Stimulated activated CD4-positive, alpha-beta T cell treated with anti-CD3 and anti-CD28 coated beads, Interleukin-12 subunit alpha, Interleukin-12 subunit beta, amount 100 ng/mL, for 24 hours (primary cell): Measurements from ENCODE around the gene TBX4.
"Not testable (repeated sequence)": the region's sequence is repeated elsewhere in the genome, so short reads cannot be mapped to it uniquely, and the experiment has no call there.

Experiments used
- DNase-seq, 2 experiments: peaks; one replicate each; pipeline ENCODE4 v3.0.0-alpha.2; 2020; ENCODE audit warnings: low read depth in 2 of 2

Gene TBX4

GRCh38 chr17:61429274-61429673 lies 22.9 kb upstream of the TBX4 start:
- DNase-seq = no peak

DNA sequence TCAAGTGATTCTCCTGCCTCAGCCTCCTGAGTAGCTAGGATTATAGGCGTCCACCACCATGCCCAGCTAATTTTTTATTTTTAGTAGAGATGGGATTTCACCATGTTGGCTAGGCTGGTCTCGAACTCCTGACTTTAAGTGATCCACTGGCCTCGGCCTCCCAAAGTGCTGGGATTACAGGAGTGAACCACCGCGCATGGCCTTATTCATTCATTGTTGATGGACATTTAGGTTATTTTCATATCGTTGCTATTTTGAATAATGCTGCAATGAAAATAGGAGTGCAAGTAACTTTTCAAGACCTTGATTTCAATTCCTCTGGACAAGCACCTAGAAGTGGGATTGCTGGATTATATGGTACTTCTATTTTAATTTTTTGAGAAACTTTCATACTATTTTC lies 22.4 kb upstream of the TBX4 start:
- not testable (repeated sequence) for DNase-seq

- DNase-seq = no peak
Measured at GRCh38 chr17:61431594-61432311, 20.5 kb upstream of the TBX4 start.

DNA sequence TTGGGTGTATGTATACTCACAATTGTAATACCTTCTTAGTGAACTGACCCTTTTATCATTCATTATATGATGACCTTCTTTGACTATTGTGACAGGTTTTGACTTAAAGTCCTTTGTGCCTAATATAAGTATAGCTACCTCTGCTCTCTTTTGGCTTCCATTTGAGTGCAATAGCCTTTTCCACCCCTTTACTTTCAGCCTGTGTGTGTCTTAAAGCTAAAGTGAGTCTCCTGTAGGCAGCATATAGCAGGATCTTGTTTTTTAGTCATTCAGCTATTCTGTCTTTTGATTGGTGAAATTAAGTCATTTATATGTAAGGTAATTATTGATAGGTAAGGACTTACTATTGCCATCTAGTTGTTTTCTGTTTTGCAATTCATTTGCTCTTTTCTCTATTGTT lies 15.9 kb upstream of the TBX4 start:
- no peak for DNase-seq

- no peak for DNase-seq
Measured at GRCh38 chr17:61436995-61437704, 15.1 kb upstream of the TBX4 start.

DNA sequence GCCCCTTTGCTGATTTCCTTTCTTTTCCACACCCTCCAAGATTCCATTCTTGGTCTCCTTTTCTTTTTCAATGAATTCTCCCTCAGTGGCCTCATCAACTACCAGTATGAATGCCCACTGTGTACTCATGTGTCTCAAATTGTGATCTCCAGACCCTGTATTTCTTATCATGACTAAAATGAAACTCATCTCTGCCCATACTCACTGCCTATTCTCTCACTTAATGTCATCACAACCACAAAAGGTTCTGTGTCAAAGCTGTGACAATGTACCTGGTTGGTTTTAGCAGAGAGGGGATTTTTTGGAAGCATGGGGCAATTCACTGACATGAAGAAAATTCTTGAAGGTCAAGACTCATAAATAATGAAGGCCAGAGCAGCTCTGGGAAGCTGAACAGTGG lies 11.5 kb upstream of the TBX4 start:
- no peak for DNase-seq

GRCh38 chr17:61441507-61441906 lies 10.7 kb upstream of the TBX4 start:
- not testable (repeated sequence) for DNase-seq

DNA sequence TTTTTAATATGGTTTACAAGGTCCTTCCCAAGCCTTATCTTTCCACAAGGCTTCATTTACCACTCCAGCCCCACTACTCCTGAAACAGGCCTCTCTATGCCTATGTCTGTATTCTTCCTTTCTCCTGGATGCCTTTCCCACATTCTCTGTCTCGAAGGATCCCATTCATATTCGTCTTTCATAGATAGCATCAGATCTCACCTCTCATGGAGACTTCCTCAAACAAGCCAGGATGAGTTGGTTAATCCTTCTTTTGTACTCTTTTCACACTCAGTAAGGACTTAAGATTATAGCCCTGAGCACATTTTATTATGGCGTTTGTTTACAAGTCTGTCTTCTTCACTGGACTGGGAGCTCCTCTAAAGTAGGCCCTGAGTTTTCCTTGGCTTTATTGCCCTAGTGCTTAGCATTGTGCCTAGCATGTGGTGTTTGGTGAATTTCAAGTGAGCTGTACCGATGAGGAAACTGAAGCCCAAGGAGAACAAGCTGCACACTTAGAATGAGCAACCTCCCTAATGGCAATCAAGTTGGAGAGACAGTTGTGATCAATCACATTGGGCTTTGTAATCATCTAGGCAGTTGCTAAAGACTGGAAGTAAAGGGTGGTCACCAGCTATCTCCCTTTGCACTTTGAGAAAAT lies 10.0 kb upstream of the TBX4 start:
- DNase-seq = no peak

GRCh38 chr17:61442878-61443474 lies 9.2 kb upstream of the TBX4 start:
- no peak for DNase-seq

DNA sequence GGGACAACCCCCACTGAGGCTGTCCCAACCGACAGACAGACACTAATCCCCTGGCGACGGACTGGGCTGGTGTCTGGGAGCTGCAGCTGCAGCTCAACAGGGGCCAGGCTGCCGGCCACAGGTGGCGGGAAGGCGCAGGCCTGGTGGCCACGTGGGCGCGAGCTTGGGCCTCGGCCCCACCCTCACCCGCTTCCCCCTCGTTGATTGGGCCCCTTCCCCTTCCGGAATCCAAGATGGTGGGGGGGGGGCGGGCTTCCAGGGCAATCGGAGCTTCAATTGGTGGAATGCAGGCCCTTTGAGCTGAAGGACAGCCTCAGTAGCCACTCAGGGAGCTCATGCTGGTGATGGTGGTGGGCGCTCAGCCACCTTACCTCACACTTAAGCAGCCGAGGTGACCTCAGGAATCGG lies 8.7 kb upstream of the TBX4 start:
- DNase-seq = no peak

DNA sequence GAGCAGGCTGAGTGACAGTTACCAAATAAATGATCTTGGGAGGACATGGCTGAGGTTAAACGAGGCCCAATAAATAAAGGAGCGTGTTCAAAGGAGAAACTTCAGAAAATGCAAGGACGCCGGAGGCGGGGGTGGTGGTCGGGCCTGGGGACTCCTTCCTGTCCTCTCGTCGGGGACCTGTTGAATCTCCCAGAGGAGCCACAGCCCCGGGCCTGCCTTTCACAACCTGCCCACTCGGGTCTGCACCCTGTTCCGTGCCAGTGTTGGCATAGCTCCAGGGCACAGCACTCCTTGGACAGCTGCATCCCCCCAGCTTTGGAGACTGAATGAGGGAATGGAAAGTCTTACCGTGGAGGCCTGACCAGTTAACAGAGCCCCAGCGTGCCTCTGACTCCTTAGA lies 8.1 kb upstream of the TBX4 start:
- DNase-seq = no peak

GRCh38 chr17:61444831-61445230 lies 7.4 kb upstream of the TBX4 start:
- no peak for DNase-seq

DNA sequence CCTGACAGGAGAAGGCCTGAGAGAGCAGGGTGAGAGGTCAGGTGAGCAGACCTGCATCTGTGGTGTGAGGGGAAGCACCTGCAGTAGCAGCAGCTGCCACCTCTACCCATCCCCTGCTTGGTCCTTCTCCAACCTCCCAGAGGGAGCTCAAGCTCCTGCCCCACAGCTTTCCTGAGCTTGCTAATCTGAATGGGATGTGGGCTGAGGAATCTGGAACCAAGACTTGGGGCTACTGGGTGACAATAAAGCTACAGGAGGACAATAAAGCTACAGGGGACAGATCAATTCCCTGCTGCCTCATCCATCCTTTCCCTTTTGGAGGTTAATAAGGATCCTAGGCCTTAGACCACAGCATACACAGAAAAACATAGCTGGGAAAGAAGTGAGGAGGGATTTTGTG lies 4.9 kb upstream of the TBX4 start:
- no peak for DNase-seq

DNA sequence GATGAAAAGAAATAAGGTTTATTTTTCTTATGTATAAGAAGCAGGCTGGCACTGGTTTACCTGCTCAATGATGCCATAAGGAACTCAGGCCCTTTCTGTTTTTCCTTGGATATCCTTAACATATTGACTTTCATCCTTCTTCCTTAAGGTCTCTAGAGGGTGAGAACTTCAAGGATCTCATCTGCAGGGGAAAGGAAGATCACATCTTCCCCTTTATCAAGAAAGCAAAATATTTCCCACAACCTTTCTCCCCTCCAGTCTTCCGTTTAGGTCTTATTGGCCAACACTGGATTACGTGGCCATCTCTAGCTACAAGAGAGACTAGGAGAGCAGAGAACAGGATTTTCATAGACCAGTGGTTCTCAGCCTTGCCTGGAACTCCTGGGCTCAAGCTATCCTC lies 4.2 kb upstream of the TBX4 start:
- DNase-seq = no peak

DNA sequence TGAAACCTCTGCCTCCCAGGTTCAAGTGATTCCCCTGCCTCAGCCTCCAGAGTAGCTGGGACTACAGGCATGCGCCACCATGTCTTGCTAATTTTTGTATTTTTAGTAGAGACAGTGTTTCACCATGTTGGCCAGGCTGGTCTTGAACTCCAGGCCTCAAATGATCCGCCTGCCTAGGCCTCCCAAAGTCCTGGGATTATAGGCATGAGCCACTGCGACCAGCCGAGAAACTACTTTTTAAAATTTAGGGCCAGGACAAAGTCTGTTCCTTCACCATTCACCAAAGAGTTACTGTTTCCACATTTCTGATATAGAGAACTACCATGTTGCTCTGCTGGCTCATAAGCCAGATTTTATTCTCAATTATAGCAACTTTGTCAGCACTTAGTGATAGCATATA lies 3.1 kb upstream of the TBX4 start:
- DNase-seq = not testable (repeated sequence)

- no peak for DNase-seq
Measured at GRCh38 chr17:61449707-61450640, 2.2 kb upstream of the TBX4 start.

DNA sequence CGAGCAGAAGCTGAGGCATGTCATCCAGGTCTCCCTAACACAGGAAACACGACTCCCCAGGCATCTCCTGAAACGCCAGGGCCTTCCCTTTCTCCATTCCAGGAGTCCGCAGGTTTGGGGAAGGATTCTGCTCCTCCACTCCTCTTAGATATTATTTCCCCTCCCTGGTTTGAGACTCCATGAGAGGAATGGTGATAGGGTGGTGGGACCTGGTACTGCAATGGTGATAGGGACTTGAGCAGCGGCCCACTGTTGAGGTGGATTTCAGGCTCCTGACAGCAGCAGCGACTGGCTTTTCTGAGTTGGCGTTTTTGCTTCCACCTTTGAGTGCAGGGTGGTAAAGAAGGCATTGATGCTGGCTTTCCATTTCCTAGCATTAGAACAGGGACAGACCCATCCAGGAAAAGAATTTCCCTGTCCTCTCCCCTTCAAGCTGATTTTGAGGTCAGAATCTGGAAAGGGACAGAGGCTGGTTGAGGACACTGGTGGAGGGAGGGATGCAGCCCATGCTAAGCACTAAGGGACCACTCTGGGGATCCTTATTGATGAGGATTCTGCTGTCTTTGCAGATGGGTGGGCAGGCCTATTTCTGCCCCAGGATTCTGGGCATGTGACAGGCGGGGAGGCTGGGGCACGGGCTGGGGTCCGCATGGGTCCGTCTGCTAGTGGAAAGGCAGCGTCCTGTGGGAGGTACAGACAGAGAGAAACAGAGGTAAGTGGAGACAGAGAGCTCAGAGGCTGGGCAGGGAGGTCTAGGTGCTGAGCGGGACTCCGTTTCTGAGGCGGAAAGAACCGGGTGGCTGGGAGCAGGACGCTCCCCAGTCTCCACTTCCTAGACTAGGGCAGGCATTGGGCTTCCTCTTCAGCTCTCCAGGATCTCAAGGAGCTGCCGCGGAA lies 1.3 kb upstream of the TBX4 start:
- DNase-seq = no peak

DNA sequence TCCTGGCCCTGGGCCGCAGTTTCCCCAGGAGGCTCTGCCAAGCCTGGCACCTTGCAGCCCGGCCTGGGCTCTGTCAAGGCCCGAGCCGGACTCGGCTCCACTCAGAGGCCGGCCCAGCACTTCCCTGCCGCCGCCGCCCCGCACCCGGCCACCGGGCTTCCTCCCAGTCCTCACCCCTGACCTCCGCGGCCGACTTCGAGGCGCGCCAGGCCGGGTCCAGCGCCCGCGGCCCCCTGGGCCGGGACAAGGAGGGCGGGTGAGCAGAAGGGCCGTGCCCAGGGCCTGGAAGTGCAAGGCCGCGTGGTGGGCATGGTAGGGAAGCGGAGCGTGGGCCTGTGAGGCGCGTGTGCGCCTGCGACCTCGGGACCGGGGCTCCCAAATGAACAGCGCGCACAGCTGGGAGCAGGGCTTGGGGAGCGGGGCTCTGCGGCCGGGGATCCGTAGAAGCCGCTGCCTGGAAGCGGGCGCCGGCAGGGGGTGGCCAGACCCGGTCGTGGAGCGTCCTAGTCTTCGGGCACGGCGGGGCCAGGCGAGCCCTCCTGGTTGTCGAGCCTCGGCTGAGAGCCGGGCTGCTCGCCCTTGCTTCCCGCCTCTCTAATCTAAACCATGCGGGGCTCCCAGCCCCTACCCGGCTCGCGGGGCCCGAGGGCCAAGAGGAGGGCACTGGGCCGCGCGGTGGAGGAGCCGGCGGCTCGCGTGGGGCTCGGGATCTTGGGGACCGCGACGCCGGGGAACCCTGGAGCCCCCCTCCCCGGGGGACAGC lies 503 bp upstream of the TBX4 start:
- DNase-seq = no peak

- no peak for DNase-seq
Measured at GRCh38 chr17:61453566-61454380, 1.6 kb downstream of the TBX4 start.
